AG04450 (cell line): ENCODE measurements around the gene IRX2. TPM values are rescaled to one million over a fixed set of nuclear protein-coding genes. Genes with fewer than 3 reads are reported as not detected.

Experiments
- CTCF ChIA-PET: fragments of 300-600, 350-600 bp; formaldehyde crosslinking; extraction: SDS; loops from one replicate; lab custom pipeline; 2022; ENCODE audit warnings: antibody characterized with exemption, inconsistent platforms; lab: Charles Lee
- POLR2A ChIA-PET: fragments of 350-600 bp; formaldehyde crosslinking; extraction: SDS; loops from one replicate; lab custom pipeline; 2021; ENCODE audit warnings: antibody characterized with exemption, inconsistent platforms; lab: Yijun Ruan, JAX
- DNase-seq: peaks from one replicate; pipeline ENCODE4 v3.0.0-alpha.2; 2011; ENCODE audit warnings: low read depth, low spot score
- H3K27ac ChIP-seq: one replicate; pipeline ENCODE4 v1.5.1; 2012; ENCODE audit warnings: low read depth, low read length, control low read depth
- H3K27me3 ChIP-seq: one replicate; pipeline ENCODE4 v1.6.0; 2012; ENCODE audit warnings: low read length; ENCODE audit not compliant: control insufficient read depth, insufficient read depth
- H3K4me3 ChIP-seq: 2 replicates; pipeline ENCODE4 v1.5.1; 2011; ENCODE audit warnings: mild to moderate bottlenecking, low read depth, low read length, control low read depth
- H3K9me3 ChIP-seq: 2 replicates; pipeline ENCODE4 v1.5.1; 2012; ENCODE audit warnings: low read length; ENCODE audit not compliant: control insufficient read depth, insufficient read depth
- polyA plus RNA-seq: library from polyadenylated mRNA; depleted of rRNA; stranded (reverse); fragments of >200 nt; gene quantifications from 2 replicates; pipeline ENCODE4 v1.2.3, GENCODE V29; 2011
- TF ChIP-seq, protein P1 (sequence below): IDR thresholded peaks from 2 replicates; pipeline ENCODE4 v1.5.1; 2011; ENCODE audit warnings: low read depth, low read length, control low read depth, inconsistent platforms

IRX2 gene
- polyA plus RNA-seq, 1 experiment = not detected

DNA sequence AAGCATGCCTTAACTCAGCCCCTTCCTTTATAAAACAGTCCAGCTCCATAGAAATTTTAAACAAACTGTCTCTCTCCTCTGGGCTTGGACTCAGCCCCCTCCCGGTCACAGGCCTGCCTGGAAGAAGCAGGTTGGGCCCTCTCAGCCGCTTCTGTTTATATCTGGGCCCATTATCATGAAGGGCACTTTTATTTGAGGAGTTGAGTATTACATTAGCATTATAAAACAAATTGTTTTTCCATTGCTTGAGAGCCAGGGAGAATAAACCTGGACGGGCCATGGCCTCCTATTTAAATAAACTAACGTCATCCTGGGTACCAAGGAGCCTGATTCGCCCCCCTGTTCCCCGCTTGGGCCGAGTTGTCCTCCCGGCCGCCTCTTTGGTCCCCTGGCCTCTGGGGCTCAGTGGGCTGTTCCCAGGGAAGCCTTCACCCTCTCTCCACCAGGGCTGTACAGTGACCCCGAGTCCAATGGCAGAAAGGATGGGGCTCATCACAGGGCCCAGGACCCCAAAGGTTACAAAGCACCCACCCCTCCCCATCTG, 13.2 kb downstream of the IRX2 start:
- Histone ChIP-seq H3K4me3 (no peak overlapping the region), H3K27ac (no peak overlapping the region), H3K27me3 (peaks cover 36% of the 10 kb centered on the region), H3K9me3 (peaks cover 4% of the 10 kb centered on the region; the same call in 1 of the 2 replicates)
- DNase-seq = no peak
- TF ChIP-seq, protein P1, sequence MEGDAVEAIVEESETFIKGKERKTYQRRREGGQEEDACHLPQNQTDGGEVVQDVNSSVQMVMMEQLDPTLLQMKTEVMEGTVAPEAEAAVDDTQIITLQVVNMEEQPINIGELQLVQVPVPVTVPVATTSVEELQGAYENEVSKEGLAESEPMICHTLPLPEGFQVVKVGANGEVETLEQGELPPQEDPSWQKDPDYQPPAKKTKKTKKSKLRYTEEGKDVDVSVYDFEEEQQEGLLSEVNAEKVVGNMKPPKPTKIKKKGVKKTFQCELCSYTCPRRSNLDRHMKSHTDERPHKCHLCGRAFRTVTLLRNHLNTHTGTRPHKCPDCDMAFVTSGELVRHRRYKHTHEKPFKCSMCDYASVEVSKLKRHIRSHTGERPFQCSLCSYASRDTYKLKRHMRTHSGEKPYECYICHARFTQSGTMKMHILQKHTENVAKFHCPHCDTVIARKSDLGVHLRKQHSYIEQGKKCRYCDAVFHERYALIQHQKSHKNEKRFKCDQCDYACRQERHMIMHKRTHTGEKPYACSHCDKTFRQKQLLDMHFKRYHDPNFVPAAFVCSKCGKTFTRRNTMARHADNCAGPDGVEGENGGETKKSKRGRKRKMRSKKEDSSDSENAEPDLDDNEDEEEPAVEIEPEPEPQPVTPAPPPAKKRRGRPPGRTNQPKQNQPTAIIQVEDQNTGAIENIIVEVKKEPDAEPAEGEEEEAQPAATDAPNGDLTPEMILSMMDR = no peak
- ChIA-PET POLR2A (no interaction called here), CTCF (no interaction called here)

DNA sequence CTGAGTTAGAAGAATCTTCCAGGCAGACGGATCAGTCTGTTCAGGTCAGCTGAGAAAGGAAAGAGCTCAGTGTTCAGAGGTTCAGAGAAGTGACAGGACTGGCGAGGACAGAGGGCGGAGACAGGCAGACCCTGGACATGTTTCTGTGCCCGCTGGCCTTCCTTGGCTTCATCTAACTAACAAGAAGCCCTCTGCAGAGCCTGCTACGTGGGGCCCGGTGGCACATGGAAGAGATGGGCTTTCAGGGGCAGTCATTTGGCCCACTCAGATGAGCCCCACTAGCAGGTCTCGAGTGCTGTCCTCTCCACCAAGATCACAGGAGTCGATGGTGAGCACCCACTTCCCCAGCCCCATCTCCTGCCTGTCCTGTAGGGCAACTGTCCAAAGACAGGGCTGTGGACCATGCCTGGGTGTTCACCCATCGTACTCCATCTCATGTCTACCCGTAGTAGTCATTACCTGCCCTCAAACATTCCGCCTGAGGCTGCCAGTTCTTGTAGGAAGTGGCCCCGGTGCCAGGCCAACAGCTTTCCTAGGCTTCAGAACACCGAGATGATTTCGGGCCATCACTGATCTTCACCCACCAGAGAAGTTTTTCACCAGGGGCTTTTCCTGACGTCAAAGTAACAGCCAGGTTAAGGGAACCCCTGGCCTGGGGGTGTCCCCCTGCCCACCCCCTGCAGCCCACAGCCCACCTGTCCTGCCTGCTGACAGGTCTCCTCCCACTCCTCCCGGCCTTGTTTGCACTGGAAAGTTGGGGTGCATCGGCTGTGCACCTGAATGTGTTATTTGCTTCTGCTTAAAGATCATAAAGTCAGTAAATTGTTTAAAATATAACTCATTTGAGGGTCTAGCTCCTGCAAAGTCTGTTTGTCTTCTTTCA, 14.0 kb downstream of the IRX2 start:
- DNase-seq = no peak
- ChIA-PET POLR2A (no interaction called here), CTCF (no interaction called here)

DNA sequence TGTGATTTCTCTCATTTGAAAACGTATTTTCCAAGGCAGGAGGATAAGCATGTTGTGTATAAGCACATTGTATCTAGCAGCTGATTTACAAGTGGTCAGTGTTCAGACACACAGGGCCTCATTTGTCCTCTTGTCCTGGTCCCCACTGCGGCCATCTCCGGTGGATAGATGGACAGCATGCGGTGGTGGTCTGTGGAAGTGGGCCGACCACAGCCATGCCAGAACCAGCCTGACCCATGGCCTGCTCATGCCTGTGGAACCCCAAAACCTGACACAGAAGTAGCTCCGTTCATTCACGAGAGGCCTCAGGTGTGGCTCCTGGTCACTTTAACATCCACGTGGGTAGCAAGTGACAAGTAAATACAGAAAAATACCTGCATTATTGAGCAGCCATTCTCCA, 14.6 kb downstream of the IRX2 start:
- ChIA-PET CTCF (no interaction called here), POLR2A (no interaction called here)
- peaks cover 4% of the 10 kb centered on the region; the same call in 1 of the 2 replicates for H3K9me3 ChIP-seq
- TF ChIP-seq, protein P1 = no peak
- no peak overlapping the region for H3K4me3 ChIP-seq
- peaks cover 31% of the 10 kb centered on the region for H3K27me3 ChIP-seq
- no peak for DNase-seq
- H3K27ac ChIP-seq = no peak overlapping the region

More for the DNA sequence above, 14.0 kb downstream of the IRX2 start:
- peaks cover 34% of the 10 kb centered on the region for H3K27me3 ChIP-seq
- no peak overlapping the region for H3K4me3 ChIP-seq
- H3K9me3 ChIP-seq = peaks cover 4% of the 10 kb centered on the region; the same call in 1 of the 2 replicates
- H3K27ac ChIP-seq = no peak overlapping the region
- TF ChIP-seq, protein P1 = no peak

DNA sequence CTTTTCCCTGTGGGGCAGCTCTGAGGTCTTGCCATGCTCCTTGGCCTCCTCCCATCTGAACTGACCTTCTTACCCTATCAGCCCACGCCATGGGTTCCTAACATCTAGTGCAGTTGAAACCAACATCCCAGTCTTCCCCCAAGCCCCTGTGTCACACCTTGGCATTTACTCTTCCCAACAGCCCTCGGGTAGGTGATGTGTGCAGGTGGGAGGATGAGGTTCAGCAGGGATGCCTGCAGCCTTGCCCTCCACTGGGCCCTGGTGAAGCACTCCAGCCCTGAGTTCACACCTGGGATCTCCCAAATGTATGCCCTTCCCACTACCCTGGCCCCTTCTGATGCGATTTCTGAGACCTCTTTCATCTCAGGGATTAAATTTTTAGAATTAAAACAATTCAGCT, 15.5 kb downstream of the IRX2 start:
- Histone ChIP-seq H3K4me3 (no peak overlapping the region), H3K27ac (no peak overlapping the region), H3K9me3 (peaks cover 4% of the 10 kb centered on the region; the same call in 1 of the 2 replicates), H3K27me3 (peaks cover 24% of the 10 kb centered on the region)
- no peak for DNase-seq
- TF ChIP-seq, protein P1 = no peak
- CTCF ChIA-PET = no interaction called here
- POLR2A ChIA-PET = no interaction called here

DNA sequence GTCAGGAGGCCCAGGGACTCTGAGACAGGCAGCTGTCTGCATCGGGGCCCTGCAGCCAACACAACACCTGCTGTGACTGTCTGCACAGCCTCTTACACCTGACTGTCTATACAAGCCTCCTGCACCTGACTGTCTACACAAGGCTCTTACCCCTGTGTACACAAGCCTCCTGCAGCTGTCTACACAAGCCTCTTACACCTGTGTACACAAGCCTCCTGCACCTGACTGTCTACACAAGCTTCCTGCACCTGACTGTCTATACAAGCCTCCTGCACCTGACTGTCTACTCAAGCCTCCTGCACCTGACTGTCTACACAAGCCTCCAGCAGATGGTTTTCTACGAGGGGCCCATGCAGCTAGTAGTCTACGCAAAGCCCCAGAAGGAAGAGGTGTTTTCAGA, 18.6 kb downstream of the IRX2 start:
- TF ChIP-seq, protein P1 = no peak
- CTCF ChIA-PET = no interaction called here
- Histone ChIP-seq H3K9me3 (peaks cover 10% of the 10 kb centered on the region), H3K27ac (no peak overlapping the region), H3K4me3 (no peak overlapping the region), H3K27me3 (no peaks in the 10 kb centered on the region)
- no peak for DNase-seq
- POLR2A ChIA-PET = no interaction called here
